Osteoblast (primary cell): ENCODE measurements around the gene MTARC1. TPM values are rescaled to one million over a fixed set of nuclear protein-coding genes. Genes with fewer than 3 reads are reported as not detected.

Experiments
- DNase-seq: peaks from one replicate; pipeline ENCODE4 v3.0.0; 2011; ENCODE audit warnings: low spot score, mixed read lengths; ENCODE audit not compliant: insufficient read length; ENCODE audit errors: missing footprints
- H2AFZ ChIP-seq: 2 replicates; pipeline ENCODE4 v1.6.0; 2011; ENCODE audit warnings: mild to moderate bottlenecking, low read length
- H3K27ac ChIP-seq: 2 replicates; pipeline ENCODE4 v1.5.1; 2011; ENCODE audit warnings: mild to moderate bottlenecking, low read depth, low read length, moderate library complexity
- H3K27me3 ChIP-seq: 2 replicates; pipeline ENCODE4 v1.6.0; 2012; ENCODE audit warnings: mild to moderate bottlenecking, control low read depth, inconsistent platforms, low read length, moderate library complexity; ENCODE audit not compliant: insufficient read depth
- H3K36me3 ChIP-seq: 2 replicates; pipeline ENCODE4 v1.5.1; 2011; ENCODE audit warnings: mild to moderate bottlenecking, low read length, control low read depth, moderate library complexity; ENCODE audit not compliant: insufficient read depth
- H3K4me1 ChIP-seq: 2 replicates; pipeline ENCODE4 v1.5.1; 2011; ENCODE audit warnings: mild to moderate bottlenecking, low read length, control low read depth, moderate library complexity; ENCODE audit not compliant: insufficient read depth
- H3K4me2 ChIP-seq: 2 replicates; pipeline ENCODE4 v1.6.0; 2011; ENCODE audit warnings: mild to moderate bottlenecking, low read length; ENCODE audit not compliant: insufficient read depth
- H3K4me3 ChIP-seq: fragments of 200-600 bp; sonication (generic); 3 replicates; pipeline ENCODE4 v1.5.1; 2012; ENCODE audit warnings: mild to moderate bottlenecking, low read length, inconsistent platforms; ENCODE audit not compliant: insufficient read depth
- H3K79me2 ChIP-seq: 2 replicates; pipeline ENCODE4 v1.6.0; 2012; ENCODE audit warnings: mild to moderate bottlenecking, low read length, control low read depth, inconsistent platforms; ENCODE audit not compliant: insufficient read depth
- H3K9me3 ChIP-seq: 2 replicates; pipeline ENCODE4 v1.5.1; 2011; ENCODE audit warnings: low read depth, low read length, control low read depth
- H4K20me1 ChIP-seq: 2 replicates; pipeline ENCODE4 v1.6.0; 2012; ENCODE audit warnings: mild to moderate bottlenecking, low read length, control low read depth; ENCODE audit not compliant: insufficient read depth
- CTCF ChIP-seq: IDR thresholded peaks from 2 replicates; pipeline ENCODE4 v1.5.1; 2011; ENCODE audit warnings: mild to moderate bottlenecking, low read depth, low read length, moderate library complexity; ENCODE audit errors: extremely low read depth
- total RNA-seq: library from RNA; depleted of rRNA; stranded (reverse); fragments of >200 nt; gene quantifications from 2 replicates; pipeline ENCODE4 v1.2.3, GENCODE V29; 2012

The MTARC1 gene
- total RNA-seq, 1 donor, result 2.9 TPM

GRCh38 chr1:220804202-220804586 is 17.5 kb downstream of the MTARC1 start:
- H3K4me3 ChIP-seq, result no peak overlapping the region
- no peaks in the 10 kb centered on the region for H3K9me3 ChIP-seq
- H3K4me1 ChIP-seq, result peaks cover 5% of the 10 kb centered on the region
- H3K27me3 ChIP-seq, result no peaks in the 10 kb centered on the region
- peak overlapping the region; percentile 5 for H3K4me2 ChIP-seq
- no peaks in the 10 kb centered on the region for H3K79me2 ChIP-seq
- H3K36me3 ChIP-seq, result no peaks in the 10 kb centered on the region
- DNase-seq, result no peak
- H3K27ac ChIP-seq, result no peak overlapping the region
- peak overlapping the region; percentile 30 for H2AFZ ChIP-seq
- no peaks in the 10 kb centered on the region for H4K20me1 ChIP-seq
- no peak for TF ChIP-seq CTCF

GRCh38 chr1:220806408-220806807 is 19.7 kb downstream of the MTARC1 start:
- no peak overlapping the region for H3K4me3 ChIP-seq
- H3K9me3 ChIP-seq, result no peaks in the 10 kb centered on the region
- no peak overlapping the region for H2AFZ ChIP-seq
- TF ChIP-seq CTCF, result no peak
- H4K20me1 ChIP-seq, result no peaks in the 10 kb centered on the region
- H3K79me2 ChIP-seq, result no peaks in the 10 kb centered on the region
- no peak for DNase-seq
- no peak overlapping the region for H3K27ac ChIP-seq
- no peaks in the 10 kb centered on the region for H3K27me3 ChIP-seq
- H3K36me3 ChIP-seq, result no peaks in the 10 kb centered on the region
- H3K4me1 ChIP-seq, result peaks cover 7% of the 10 kb centered on the region
- no peak overlapping the region for H3K4me2 ChIP-seq

GRCh38 chr1:220807726-220808125 is 21.0 kb downstream of the MTARC1 start:
- no peak for DNase-seq
- H3K4me3 ChIP-seq, result no peak overlapping the region
- H3K4me2 ChIP-seq, result no peak overlapping the region
- no peak overlapping the region for H2AFZ ChIP-seq
- no peaks in the 10 kb centered on the region for H3K79me2 ChIP-seq
- H4K20me1 ChIP-seq, result no peaks in the 10 kb centered on the region
- peaks cover 7% of the 10 kb centered on the region for H3K4me1 ChIP-seq
- no peaks in the 10 kb centered on the region for H3K27me3 ChIP-seq
- no peak for TF ChIP-seq CTCF
- no peaks in the 10 kb centered on the region for H3K9me3 ChIP-seq
- H3K36me3 ChIP-seq, result no peaks in the 10 kb centered on the region
- no peak overlapping the region for H3K27ac ChIP-seq

- Histone ChIP-seq H2AFZ (peak overlapping the region; percentile 1), H3K4me3 (no peak overlapping the region), H3K79me2 (no peaks in the 10 kb centered on the region), H4K20me1 (no peaks in the 10 kb centered on the region), H3K36me3 (no peaks in the 10 kb centered on the region), H3K4me1 (peaks cover 7% of the 10 kb centered on the region), H3K27ac (no peak overlapping the region), H3K27me3 (no peaks in the 10 kb centered on the region), H3K4me2 (peak overlapping the region; percentile 24), H3K9me3 (no peaks in the 10 kb centered on the region)
- no peak for DNase-seq
- no peak for TF ChIP-seq CTCF
Observed at GRCh38 chr1:220808345-220809186, 21.9 kb downstream of the MTARC1 start.
